Parathyroid adenoma (tissue), 2 donors: ENCODE data around the gene CLMN.

ENCODE experiments used
- H2AFZ ChIP-seq: fragments of 300-600 bp; sonication (generic); one replicate; pipeline ENCODE4 v1.7.0; 2017; ENCODE audit warnings: antibody characterized with exemption, mild to moderate bottlenecking
- H3K27ac ChIP-seq: fragments of 300-600 bp; sonication (generic); one replicate; pipeline ENCODE4 v1.7.0; 2017
- H3K27me3 ChIP-seq: fragments of 300-600 bp; sonication (generic); one replicate; pipeline ENCODE4 v1.7.0; 2017; ENCODE audit warnings: low read length; ENCODE audit not compliant: control insufficient read depth, insufficient read depth
- H3K36me3 ChIP-seq: fragments of 300-600 bp; sonication (generic); one replicate; pipeline ENCODE4 v1.7.0; 2017; ENCODE audit warnings: low read length; ENCODE audit not compliant: control insufficient read depth, insufficient read depth
- H3K4me1 ChIP-seq: fragments of 300-600 bp; sonication (generic); one replicate; pipeline ENCODE4 v1.7.0; 2017; ENCODE audit warnings: control low read depth
- H3K4me2 ChIP-seq: fragments of 300-600 bp; sonication (generic); one replicate; pipeline ENCODE4 v1.7.0; 2017; ENCODE audit warnings: low read length
- H3K4me3 ChIP-seq: fragments of 300-600 bp; sonication (generic); one replicate; pipeline ENCODE4 v1.7.0; 2017; ENCODE audit warnings: low read depth, low read length
- H3K79me2 ChIP-seq: fragments of 300-600 bp; sonication (generic); one replicate; pipeline ENCODE4 v1.7.0; 2017; ENCODE audit warnings: control low read depth
- H3K9ac ChIP-seq: fragments of 300-600 bp; sonication (generic); one replicate; pipeline ENCODE4 v1.7.0; 2017; ENCODE audit warnings: mild to moderate bottlenecking
- H3K9me3 ChIP-seq: fragments of 300-600 bp; sonication (generic); one replicate; pipeline ENCODE4 v1.7.0; 2017; ENCODE audit warnings: low read length; ENCODE audit not compliant: control insufficient read depth
- TF ChIP-seq, protein P1 (sequence below): fragments of 300-600 bp; sonication (generic); IDR thresholded peaks from one replicate; pipeline ENCODE4 v1.7.0; 2017; ENCODE audit warnings: antibody characterized with exemption, mild to moderate bottlenecking
- donor health status: primary hyperparathyroidism.

CLMN gene

DNA sequence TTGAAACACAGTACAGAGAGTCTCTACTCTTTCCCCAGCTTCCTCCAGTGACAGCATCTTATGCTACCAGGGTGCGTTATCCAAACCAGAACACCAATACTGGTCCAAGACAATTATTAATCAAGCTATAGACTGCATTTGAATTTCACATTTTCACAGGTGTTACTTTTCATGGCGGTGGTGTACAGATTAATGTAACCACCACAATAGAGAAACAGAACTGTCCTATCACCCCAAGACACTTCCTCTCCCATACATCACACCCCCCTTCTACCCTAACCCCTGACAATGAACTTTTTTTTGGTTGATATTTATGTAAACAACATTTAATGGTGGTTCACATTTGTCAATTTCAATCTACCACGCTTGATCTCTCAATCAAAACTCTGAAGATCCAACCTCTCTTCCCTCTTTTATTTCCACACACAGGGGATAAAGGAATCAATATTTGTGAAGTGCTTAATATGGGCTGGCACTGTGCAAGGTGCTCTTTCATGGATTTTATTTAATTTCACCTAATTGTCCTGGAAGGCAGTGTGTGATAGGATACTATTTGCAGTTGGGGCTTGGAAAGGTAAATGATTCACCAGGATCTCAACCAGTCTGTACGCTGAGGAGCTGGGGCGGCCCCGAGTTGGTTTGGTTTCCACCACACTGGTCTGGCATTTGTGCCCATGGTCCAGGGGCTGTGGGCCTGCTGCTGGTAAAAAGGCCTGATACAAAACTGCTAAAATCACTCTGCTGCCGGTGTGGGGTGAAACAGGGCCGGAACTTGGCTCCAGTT lies 107.8 kb downstream of the CLMN start:
- TF ChIP-seq, protein P1, sequence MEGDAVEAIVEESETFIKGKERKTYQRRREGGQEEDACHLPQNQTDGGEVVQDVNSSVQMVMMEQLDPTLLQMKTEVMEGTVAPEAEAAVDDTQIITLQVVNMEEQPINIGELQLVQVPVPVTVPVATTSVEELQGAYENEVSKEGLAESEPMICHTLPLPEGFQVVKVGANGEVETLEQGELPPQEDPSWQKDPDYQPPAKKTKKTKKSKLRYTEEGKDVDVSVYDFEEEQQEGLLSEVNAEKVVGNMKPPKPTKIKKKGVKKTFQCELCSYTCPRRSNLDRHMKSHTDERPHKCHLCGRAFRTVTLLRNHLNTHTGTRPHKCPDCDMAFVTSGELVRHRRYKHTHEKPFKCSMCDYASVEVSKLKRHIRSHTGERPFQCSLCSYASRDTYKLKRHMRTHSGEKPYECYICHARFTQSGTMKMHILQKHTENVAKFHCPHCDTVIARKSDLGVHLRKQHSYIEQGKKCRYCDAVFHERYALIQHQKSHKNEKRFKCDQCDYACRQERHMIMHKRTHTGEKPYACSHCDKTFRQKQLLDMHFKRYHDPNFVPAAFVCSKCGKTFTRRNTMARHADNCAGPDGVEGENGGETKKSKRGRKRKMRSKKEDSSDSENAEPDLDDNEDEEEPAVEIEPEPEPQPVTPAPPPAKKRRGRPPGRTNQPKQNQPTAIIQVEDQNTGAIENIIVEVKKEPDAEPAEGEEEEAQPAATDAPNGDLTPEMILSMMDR = no peak
- Histone ChIP-seq H3K27me3 (no peaks in the 10 kb centered on the region), H2AFZ (no peak overlapping the region), H3K79me2 (no peaks in the 10 kb centered on the region), H3K9ac (no peak overlapping the region), H3K4me1 (no peaks in the 10 kb centered on the region), H3K36me3 (no peaks in the 10 kb centered on the region), H3K4me2 (no peak overlapping the region), H3K4me3 (no peak overlapping the region), H3K27ac (no peak overlapping the region), H3K9me3 (no peaks in the 10 kb centered on the region)

DNA sequence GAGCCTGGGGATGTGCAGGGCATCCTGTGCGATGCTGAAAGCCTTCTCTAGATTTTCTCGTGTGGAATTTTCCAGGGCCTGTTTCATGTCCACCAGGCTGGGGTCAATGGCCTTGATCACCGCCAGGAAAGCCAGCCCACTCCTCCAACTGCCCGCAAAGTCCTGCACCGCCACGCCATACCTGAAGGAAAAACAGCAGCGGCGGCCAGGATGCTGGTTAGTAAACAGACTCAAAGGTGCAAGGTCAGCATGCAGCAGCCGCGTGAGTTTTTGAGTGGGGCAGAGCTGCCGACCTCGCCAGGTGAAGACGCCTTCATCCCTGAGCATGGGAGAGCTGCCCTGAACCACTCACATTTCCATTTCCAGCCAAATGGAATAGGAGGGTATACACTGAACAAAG lies 109.0 kb downstream of the CLMN start:
- Histone ChIP-seq H3K9ac (no peak overlapping the region), H3K27me3 (no peaks in the 10 kb centered on the region), H3K9me3 (no peaks in the 10 kb centered on the region), H3K4me1 (peaks cover 4% of the 10 kb centered on the region), H3K36me3 (no peaks in the 10 kb centered on the region), H3K4me3 (no peak overlapping the region), H3K4me2 (no peak overlapping the region), H3K27ac (no peak overlapping the region), H3K79me2 (no peaks in the 10 kb centered on the region), H2AFZ (peak overlapping the region; percentile 13)
- TF ChIP-seq, protein P1 = no peak

DNA sequence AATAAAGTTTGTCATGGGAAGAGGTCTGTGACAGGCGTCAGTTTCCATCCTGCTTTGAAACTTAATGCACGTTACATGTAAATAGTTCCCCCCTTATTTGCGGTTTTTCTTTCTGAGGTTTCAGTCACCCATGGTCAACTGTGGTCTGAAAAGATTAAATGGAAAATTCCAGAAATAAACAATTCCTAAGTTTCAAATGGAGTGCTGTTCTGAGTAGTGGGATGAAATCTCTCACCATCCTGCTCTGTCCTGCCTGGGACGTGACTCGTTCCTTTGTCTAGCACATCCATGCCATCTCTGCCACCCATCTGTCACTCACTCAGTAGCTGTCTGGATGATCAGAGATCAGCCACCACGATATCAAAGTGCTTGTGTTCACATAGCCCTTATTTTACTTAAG lies 111.1 kb downstream of the CLMN start:
- TF ChIP-seq, protein P1 = no peak
- Histone ChIP-seq H3K4me3 (no peak overlapping the region), H3K9me3 (no peaks in the 10 kb centered on the region), H3K79me2 (no peaks in the 10 kb centered on the region), H2AFZ (no peak overlapping the region), H3K36me3 (no peaks in the 10 kb centered on the region), H3K4me2 (no peak overlapping the region), H3K27ac (no peak overlapping the region), H3K4me1 (peaks cover 4% of the 10 kb centered on the region), H3K9ac (no peak overlapping the region), H3K27me3 (no peaks in the 10 kb centered on the region)

DNA sequence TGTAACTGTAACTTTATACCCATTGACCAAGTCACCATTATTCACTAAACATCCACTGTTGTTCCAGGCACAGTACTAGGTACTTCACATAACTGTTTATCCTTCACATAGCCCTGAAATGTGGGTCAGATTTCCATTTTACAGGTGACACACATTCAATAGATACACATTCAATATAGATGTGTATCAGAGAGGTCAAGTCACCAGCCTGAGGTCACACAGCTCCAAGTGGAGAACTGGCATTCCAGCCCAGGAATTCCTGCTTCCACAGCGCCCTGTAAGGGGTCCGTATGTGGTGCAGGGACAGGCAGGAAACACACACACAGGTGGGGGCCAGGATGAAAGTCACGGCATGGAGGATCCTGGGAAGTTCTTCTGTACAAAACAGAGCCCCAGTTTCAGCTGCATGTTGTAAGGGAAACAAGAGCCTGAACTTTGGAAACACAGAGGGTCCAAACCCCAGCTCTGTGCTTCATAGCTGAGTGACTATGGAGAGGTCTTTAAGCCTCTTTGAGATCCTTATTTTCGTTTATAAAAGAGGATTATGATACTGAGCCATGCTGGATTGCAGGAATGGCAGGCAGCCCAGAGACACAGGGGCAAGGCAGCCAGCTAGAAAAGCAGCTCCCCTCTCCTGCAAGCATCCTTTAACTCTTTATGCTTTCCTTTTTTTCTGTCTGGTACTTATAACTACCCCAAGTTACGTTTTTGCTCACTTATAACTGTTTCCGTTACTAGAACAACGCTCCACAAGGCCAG lies 112.1 kb downstream of the CLMN start:
- Histone ChIP-seq H3K4me1 (peaks cover 4% of the 10 kb centered on the region), H3K9ac (no peak overlapping the region), H3K27ac (no peak overlapping the region), H3K79me2 (no peaks in the 10 kb centered on the region), H3K9me3 (no peaks in the 10 kb centered on the region), H3K4me3 (no peak overlapping the region), H3K27me3 (no peaks in the 10 kb centered on the region), H2AFZ (no peak overlapping the region), H3K4me2 (no peak overlapping the region), H3K36me3 (no peaks in the 10 kb centered on the region)
- TF ChIP-seq, protein P1 = no peak
